ENCODE measurements around the gene UXT.

UXT gene

GRCh38 chrX:47611926-47612325, 47.1 kb downstream of the UXT start:
- H3K36me3 ChIP-seq (ENCODE audit: control insufficient read depth in 2 of 2, insufficient read depth in 1 of 2, low read length in 2 of 2): no peaks in the 10 kb centered on the region
- no peak overlapping the region for H3K27ac ChIP-seq (ENCODE audit: extremely low read depth, low read depth, low read length)
- H3K4me3 ChIP-seq (ENCODE audit: low read depth, low read length): no peak overlapping the region
- no peaks in the 10 kb centered on the region for H3K4me1 ChIP-seq (ENCODE audit: control insufficient read depth, insufficient read depth, low read length)
- TF ChIP-seq ZNF221 (tag by site-specific recombination; IDR thresholded peaks at IDR 0.05; ENCODE audit: borderline replicate concordance) (no peak), ZNF121 (tag by site-specific recombination; IDR thresholded peaks at IDR 0.05) (no peak), PRDM1 (tag by site-specific recombination; IDR thresholded peaks at IDR 0.05) (no peak), OVOL3 (tag by site-specific recombination; IDR thresholded peaks at IDR 0.05) (no peak), ZNF140 (tag by site-specific recombination; IDR thresholded peaks at IDR 0.05) (no peak), SCRT1 (tag by site-specific recombination; IDR thresholded peaks at IDR 0.05; ENCODE audit: borderline replicate concordance) (no peak), ZNF354C (tag by site-specific recombination; IDR thresholded peaks at IDR 0.05; ENCODE audit: borderline replicate concordance, low read depth) (no peak), ZNF488 (tag by site-specific recombination; IDR thresholded peaks at IDR 0.05) (no peak), ZNF521 (tag by site-specific recombination; IDR thresholded peaks at IDR 0.05) (no peak), ZNF792 (tag by site-specific recombination; IDR thresholded peaks at IDR 0.05) (no peak), HOXC10 (CRISPR knock-in tag; IDR thresholded peaks at IDR 0.05) (no peak), ZNF280C (tag by site-specific recombination; IDR thresholded peaks at IDR 0.05) (no peak), ZBTB1 (tag by site-specific recombination; IDR thresholded peaks at IDR 0.05) (no peak), TSHZ1 (tag by site-specific recombination; IDR thresholded peaks at IDR 0.05; ENCODE audit: borderline replicate concordance) (no peak), RBAK (tag by site-specific recombination; IDR thresholded peaks at IDR 0.05) (no peak), ZBTB7A (tag by site-specific recombination; IDR thresholded peaks at IDR 0.05; ENCODE audit: low read depth) (no peak), ZBTB48 (tag by site-specific recombination; IDR thresholded peaks at IDR 0.05) (no peak), MEIS1 (CRISPR knock-in tag; IDR thresholded peaks at IDR 0.05; ENCODE audit: borderline replicate concordance) (no peak), ZNF645 (tag by site-specific recombination; IDR thresholded peaks at IDR 0.05) (no peak), ZNF311 (tag by site-specific recombination; IDR thresholded peaks at IDR 0.05; ENCODE audit: borderline replicate concordance) (no peak)
- POLR2A ChIA-PET: no interaction called here
- no peaks in the 10 kb centered on the region for H3K9me3 ChIP-seq (ENCODE audit: control insufficient read depth, insufficient read depth, low read depth, low read length)
- CTCF ChIA-PET: interaction anchor here (0.6 kb wide), 1 partner anchor 419 kb away, joined by 3 read pairs; no protein-coding TSS in a partner anchor
